ENCODE measurements around the gene ACADSB. TPM values are rescaled to one million over a fixed set of nuclear protein-coding genes. Genes with fewer than 3 reads are reported as not detected.
A peak's percentile ranks its signal among the peaks of the same experiment; 100 is the strongest.

ACADSB gene
- 8.9 and 15.0 TPM in 2 replicates for total RNA-seq (ENCODE audit: low replicate concordance)

- H3K27me3 Mint-ChIP-seq (ENCODE audit: insufficient read depth, low read depth), result peaks cover 4% of the 10 kb centered on the region
- H3K4me1 Mint-ChIP-seq, result peaks cover 32% of the 10 kb centered on the region
- Histone ChIP-seq H3K36me3 (no peaks in the 10 kb centered on the region), H2AFZ (replicated peaks) (peak within 1 kb of the TSS; percentile 87), H3K4me3 (peak within 1 kb of the TSS; percentile 80), H3K27ac (peak within 1 kb of the TSS; percentile 85), H3F3A (ENCODE audit: low read depth) (no peaks in the 10 kb centered on the region), H3K9ac (peak within 1 kb of the TSS; percentile 81), H3K79me2 (ENCODE audit: low read depth) (peaks cover 61% of the 10 kb centered on the region), H4K20me1 (ENCODE audit: low read depth) (peaks cover 8% of the 10 kb centered on the region), H3K4me1 (peaks cover 16% of the 10 kb centered on the region), H3K4me2 (peak within 1 kb of the TSS; percentile 84), H3K9me3 (ENCODE audit: low read depth) (no peaks in the 10 kb centered on the region), H3K27me3 (peaks cover 9% of the 10 kb centered on the region)
- H3K36me3 Mint-ChIP-seq, result peaks cover 7% of the 10 kb centered on the region
- H3K9me3 Mint-ChIP-seq, result no peaks in the 10 kb centered on the region
- peak within 1 kb of the TSS; percentile 100 for H3K4me3 Mint-ChIP-seq
- TF ChIP-seq EZH2phosphoT487 (IDR thresholded peaks at IDR 0.05), result no peak
- no peak for TF ChIP-seq EZH2 (IDR thresholded peaks at IDR 0.05)
- TF ChIP-seq CTCF (IDR thresholded peaks at IDR 0.05), result no peak
- DNase-seq (ENCODE audit: low spot score), result peak; percentile 99
- peak within 1 kb of the TSS; percentile 97 for H3K27ac Mint-ChIP-seq
Measured at GRCh38 chr10:123008355-123009104, at the start of gene ACADSB, which contains the start of gene IKZF5. TSS of gene ACADSB (plus strand) at chr10:123009006. CDS start at chr10:123009030, 24 bp downstream. TSS of gene IKZF5 (minus strand) at chr10:123008795. CDS start at chr10:122998625, 10,170 bp downstream.

GRCh38 chr10:122962405-122962804 is 46.4 kb upstream of the ACADSB start:
- no peaks in the 10 kb centered on the region for H3K79me2 ChIP-seq (ENCODE audit: low read depth)
- no peak overlapping the region for H3K9ac ChIP-seq
- no peaks in the 10 kb centered on the region for H4K20me1 ChIP-seq (ENCODE audit: low read depth)
- no peaks in the 10 kb centered on the region for H3K36me3 ChIP-seq
- no peaks in the 10 kb centered on the region for H3K4me1 ChIP-seq
- H2AFZ ChIP-seq (replicated peaks), result no peak overlapping the region
- Mint-ChIP-seq H3K27ac (no peak overlapping the region), H3K27me3 (ENCODE audit: insufficient read depth, low read depth) (no peaks in the 10 kb centered on the region), H3K4me3 (no peak overlapping the region), H3K4me1 (no peaks in the 10 kb centered on the region), H3K9me3 (peaks cover 17% of the 10 kb centered on the region), H3K36me3 (no peaks in the 10 kb centered on the region)
- no peak overlapping the region for H3K27ac ChIP-seq
- DNase-seq (ENCODE audit: low spot score), result no peak
- H3K4me3 ChIP-seq, result no peak overlapping the region
- H3F3A ChIP-seq (ENCODE audit: low read depth), result no peaks in the 10 kb centered on the region
- H3K27me3 ChIP-seq, result no peaks in the 10 kb centered on the region
- H3K9me3 ChIP-seq (ENCODE audit: low read depth), result no peaks in the 10 kb centered on the region
- no peak overlapping the region for H3K4me2 ChIP-seq
- no peak for TF ChIP-seq EZH2 (IDR thresholded peaks at IDR 0.05)
- TF ChIP-seq EZH2phosphoT487 (IDR thresholded peaks at IDR 0.05), result no peak
- TF ChIP-seq CTCF (IDR thresholded peaks at IDR 0.05), result no peak

- Histone ChIP-seq H3F3A (ENCODE audit: low read depth) (no peaks in the 10 kb centered on the region), H3K4me2 (no peak overlapping the region), H3K9me3 (ENCODE audit: low read depth) (no peaks in the 10 kb centered on the region), H3K36me3 (no peaks in the 10 kb centered on the region), H4K20me1 (ENCODE audit: low read depth) (no peaks in the 10 kb centered on the region), H3K9ac (no peak overlapping the region), H3K4me1 (no peaks in the 10 kb centered on the region), H3K79me2 (ENCODE audit: low read depth) (no peaks in the 10 kb centered on the region), H3K27ac (no peak overlapping the region), H3K4me3 (no peak overlapping the region), H3K27me3 (no peaks in the 10 kb centered on the region), H2AFZ (replicated peaks) (no peak overlapping the region)
- no peaks in the 10 kb centered on the region for H3K27me3 Mint-ChIP-seq (ENCODE audit: insufficient read depth, low read depth)
- DNase-seq (ENCODE audit: low spot score), result no peak
- H3K4me3 Mint-ChIP-seq, result no peak overlapping the region
- TF ChIP-seq EZH2 (IDR thresholded peaks at IDR 0.05), result no peak
- no peak for TF ChIP-seq CTCF (IDR thresholded peaks at IDR 0.05)
- TF ChIP-seq EZH2phosphoT487 (IDR thresholded peaks at IDR 0.05), result no peak
- peaks cover 17% of the 10 kb centered on the region for H3K9me3 Mint-ChIP-seq
- H3K27ac Mint-ChIP-seq, result no peak overlapping the region
- no peaks in the 10 kb centered on the region for H3K4me1 Mint-ChIP-seq
- no peaks in the 10 kb centered on the region for H3K36me3 Mint-ChIP-seq
Measured at GRCh38 chr10:122966879-122967278, 41.9 kb upstream of the ACADSB start.

Data from neural progenitor cell (in vitro differentiated cells).